Measurements from ENCODE around the gene DTWD2. TPM values are rescaled to one million over a fixed set of nuclear protein-coding genes. Genes with fewer than 3 reads are reported as not detected.
A peak's percentile ranks its signal among the peaks of the same experiment; 100 is the strongest.
"Not testable (repeated sequence)": the region's sequence is repeated elsewhere in the genome, so short reads cannot be mapped to it uniquely, and the experiment has no call there.

The DTWD2 gene
- total RNA-seq, 1 experiment from 2014 or later, result 24.7 TPM

GRCh38 chr5:118980438-118980837 lies 7.9 kb downstream of the DTWD2 start:
- Histone ChIP-seq H3K4me3 (ENCODE audit: insufficient read depth, low read depth, low read length) (no peak overlapping the region), H3K27me3 (ENCODE audit: control insufficient read depth, insufficient read depth, low read length) (no peaks in the 10 kb centered on the region), H3K36me3 (replicated peaks; ENCODE audit: control insufficient read depth, insufficient read depth, low read length) (no peaks in the 10 kb centered on the region)
- DNase-seq, result no peak

GRCh38 chr5:118980017-118980416 lies 8.3 kb downstream of the DTWD2 start:
- Histone ChIP-seq H3K4me3 (ENCODE audit: insufficient read depth, low read depth, low read length) (no peak overlapping the region), H3K36me3 (replicated peaks; ENCODE audit: control insufficient read depth, insufficient read depth, low read length) (no peaks in the 10 kb centered on the region), H3K27me3 (ENCODE audit: control insufficient read depth, insufficient read depth, low read length) (no peaks in the 10 kb centered on the region)
- DNase-seq, result no peak

DNA sequence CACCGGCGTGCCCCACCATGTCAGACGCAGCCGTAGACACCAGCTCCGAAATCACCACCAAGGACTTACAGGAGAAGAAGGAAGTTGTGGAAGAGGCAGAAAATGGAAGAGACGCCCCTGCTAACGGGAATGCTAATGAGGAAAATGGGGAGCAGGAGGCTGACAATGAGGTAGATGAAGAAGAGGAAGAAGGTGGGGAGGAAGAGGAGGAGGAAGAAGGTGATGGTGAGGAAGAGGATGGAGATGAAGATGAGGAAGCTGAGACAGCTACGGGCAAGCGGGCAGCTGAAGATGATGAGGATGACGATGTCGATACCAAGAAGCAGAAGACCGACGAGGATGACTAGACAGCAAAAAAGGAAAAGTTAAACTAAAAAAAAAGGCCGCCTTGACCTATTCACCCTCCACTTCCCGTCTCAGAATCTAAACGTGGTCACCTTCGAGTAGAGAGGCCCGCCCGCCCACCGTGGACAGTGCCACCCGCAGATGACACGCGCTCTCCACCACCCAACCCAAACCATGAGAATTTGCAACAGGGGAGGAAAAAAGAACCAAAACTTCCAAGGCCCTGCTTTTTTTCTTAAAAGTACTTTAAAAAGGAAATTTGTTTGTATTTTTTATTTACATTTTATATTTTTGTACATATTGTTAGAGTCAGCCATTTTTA lies 14.4 kb downstream of the DTWD2 start:
- DNase-seq, result not testable (repeated sequence)

GRCh38 chr5:118968925-118969375 lies 19.4 kb downstream of the DTWD2 start:
- no peaks in the 10 kb centered on the region for H3K27me3 ChIP-seq (ENCODE audit: control insufficient read depth, insufficient read depth, low read length)
- no peak for DNase-seq

More for the DNA sequence above, 14.4 kb downstream of the DTWD2 start:
- not testable (repeated sequence) for H3K36me3 ChIP-seq (replicated peaks; ENCODE audit: control insufficient read depth, insufficient read depth, low read length); H3K27me3 ChIP-seq (ENCODE audit: control insufficient read depth, insufficient read depth, low read length); H3K4me3 ChIP-seq (ENCODE audit: insufficient read depth, low read depth, low read length)

DNA sequence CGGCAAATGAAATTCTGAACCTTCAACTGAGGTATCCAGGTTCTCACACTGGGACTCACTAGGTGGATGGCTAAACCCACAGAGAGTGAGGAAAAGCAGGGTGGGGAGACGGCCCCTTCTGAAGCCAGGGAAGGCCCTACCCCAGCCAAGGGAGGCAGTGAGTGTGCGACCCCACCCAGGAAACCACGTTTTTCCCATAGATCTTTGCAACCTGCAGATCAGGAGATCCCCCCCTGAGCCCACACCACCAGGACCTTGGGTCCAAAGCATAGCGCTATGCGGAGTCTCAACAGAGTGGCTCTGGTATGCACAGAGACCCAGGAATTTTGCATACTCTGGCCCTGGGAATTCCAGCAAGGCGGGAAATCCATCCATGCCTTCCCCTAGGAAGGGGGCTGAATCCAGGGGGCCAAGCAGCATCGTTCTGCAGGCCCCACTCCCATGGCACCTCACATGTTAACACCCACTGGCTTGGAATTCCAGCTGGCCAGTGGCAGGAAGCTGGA lies 19.9 kb downstream of the DTWD2 start:
- no peak for DNase-seq
- Histone ChIP-seq H3K4me3 (ENCODE audit: insufficient read depth, low read depth, low read length) (no peak overlapping the region), H3K36me3 (replicated peaks; ENCODE audit: control insufficient read depth, insufficient read depth, low read length) (no peaks in the 10 kb centered on the region), H3K27me3 (ENCODE audit: control insufficient read depth, insufficient read depth, low read length) (no peaks in the 10 kb centered on the region)

More at GRCh38 chr5:118968925-118969375, 19.4 kb downstream of the DTWD2 start:
- Histone ChIP-seq H3K4me3 (ENCODE audit: insufficient read depth, low read depth, low read length) (no peak overlapping the region), H3K36me3 (replicated peaks; ENCODE audit: control insufficient read depth, insufficient read depth, low read length) (no peaks in the 10 kb centered on the region)

- no peaks in the 10 kb centered on the region for H3K36me3 ChIP-seq (replicated peaks; ENCODE audit: control insufficient read depth, insufficient read depth, low read length)
Observed at GRCh38 chr5:118967059-118967508, 21.3 kb downstream of the DTWD2 start.

GRCh38 chr5:118965890-118966289 lies 22.5 kb downstream of the DTWD2 start:
- Histone ChIP-seq H3K36me3 (replicated peaks; ENCODE audit: control insufficient read depth, insufficient read depth, low read length) (no peaks in the 10 kb centered on the region), H3K4me3 (ENCODE audit: insufficient read depth, low read depth, low read length) (no peak overlapping the region), H3K27me3 (ENCODE audit: control insufficient read depth, insufficient read depth, low read length) (no peaks in the 10 kb centered on the region)
- DNase-seq, result no peak

More at GRCh38 chr5:118967059-118967508, 21.3 kb downstream of the DTWD2 start:
- Histone ChIP-seq H3K4me3 (ENCODE audit: insufficient read depth, low read depth, low read length) (no peak overlapping the region), H3K27me3 (ENCODE audit: control insufficient read depth, insufficient read depth, low read length) (no peaks in the 10 kb centered on the region)
- no peak for DNase-seq

- H3K36me3 ChIP-seq (replicated peaks; ENCODE audit: control insufficient read depth, insufficient read depth, low read length); H3K27me3 ChIP-seq (ENCODE audit: control insufficient read depth, insufficient read depth, low read length); H3K4me3 ChIP-seq (ENCODE audit: insufficient read depth, low read depth, low read length); DNase-seq: not testable (repeated sequence)
Observed at GRCh38 chr5:118964970-118965369, 23.4 kb downstream of the DTWD2 start.

DNA sequence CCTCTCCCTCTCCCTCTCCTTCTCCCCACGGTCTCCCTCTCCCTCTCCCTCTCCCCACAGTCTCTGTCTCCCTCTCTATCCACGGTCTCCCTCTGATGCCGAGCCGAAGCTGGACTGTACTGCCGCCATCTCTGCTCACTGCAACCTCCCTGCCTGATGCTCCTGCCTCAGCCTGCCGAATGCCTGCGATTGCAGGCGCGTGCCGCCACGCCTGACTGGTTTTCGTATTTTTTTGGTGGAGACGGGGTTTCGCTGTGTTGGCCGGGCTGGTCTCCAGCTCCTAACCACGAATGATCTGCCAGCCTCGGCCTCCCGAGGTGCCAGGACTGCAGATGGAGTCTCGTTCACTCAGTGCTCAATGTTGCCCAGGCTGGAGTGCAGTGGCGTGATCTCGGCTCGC lies 24.0 kb downstream of the DTWD2 start:
- not testable (repeated sequence) for H3K4me3 ChIP-seq (ENCODE audit: insufficient read depth, low read depth, low read length); H3K36me3 ChIP-seq (replicated peaks; ENCODE audit: control insufficient read depth, insufficient read depth, low read length); DNase-seq; H3K27me3 ChIP-seq (ENCODE audit: control insufficient read depth, insufficient read depth, low read length)

GRCh38 chr5:118963169-118963568 lies 25.2 kb downstream of the DTWD2 start:
- H3K36me3 ChIP-seq (replicated peaks; ENCODE audit: control insufficient read depth, insufficient read depth, low read length), result no peaks in the 10 kb centered on the region
- no peak for DNase-seq
- H3K27me3 ChIP-seq (ENCODE audit: control insufficient read depth, insufficient read depth, low read length), result no peaks in the 10 kb centered on the region
- H3K4me3 ChIP-seq (ENCODE audit: insufficient read depth, low read depth, low read length), result no peak overlapping the region

DNA sequence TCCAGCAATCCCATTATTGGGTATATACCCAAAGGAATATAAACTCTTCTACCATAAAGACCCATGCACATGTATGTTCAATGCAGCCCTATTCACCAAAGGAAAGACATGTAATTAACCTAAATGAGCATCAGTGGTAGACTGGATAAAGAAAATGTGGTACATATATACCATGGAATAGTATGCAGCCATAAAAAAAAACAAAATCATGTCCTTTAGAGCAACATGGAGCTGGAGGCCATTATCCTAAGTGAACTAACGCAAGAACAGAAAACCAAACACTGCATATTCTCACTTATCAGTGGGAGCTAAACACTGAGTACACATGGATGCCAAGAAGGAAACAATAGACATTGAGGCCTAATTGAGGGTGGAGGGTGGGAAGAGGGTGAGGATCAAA lies 27.8 kb downstream of the DTWD2 start:
- Histone ChIP-seq H3K27me3 (ENCODE audit: control insufficient read depth, insufficient read depth, low read length) (no peaks in the 10 kb centered on the region), H3K4me3 (ENCODE audit: insufficient read depth, low read depth, low read length) (no peak overlapping the region), H3K36me3 (replicated peaks; ENCODE audit: control insufficient read depth, insufficient read depth, low read length) (no peaks in the 10 kb centered on the region)
- DNase-seq, result no peak

DNA sequence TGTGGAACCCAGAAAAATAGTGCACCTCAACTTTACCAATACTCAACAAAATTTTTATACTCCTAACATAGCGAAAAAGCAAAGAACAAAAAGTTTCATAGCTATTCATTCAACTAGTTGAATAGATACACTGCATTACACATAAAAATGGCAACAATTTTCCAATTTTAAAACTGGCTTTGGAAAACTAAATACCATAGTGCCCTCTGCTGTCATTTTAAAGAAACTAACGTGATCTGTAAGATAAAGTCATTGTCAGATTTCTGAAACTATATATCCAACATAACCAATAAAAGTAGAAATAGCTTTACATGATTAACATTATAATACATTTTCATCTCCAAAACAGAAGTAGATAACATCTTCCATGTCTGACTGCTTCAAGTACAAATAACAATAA lies 31.6 kb downstream of the DTWD2 start:
- DNase-seq, result no peak
- Histone ChIP-seq H3K36me3 (replicated peaks; ENCODE audit: control insufficient read depth, insufficient read depth, low read length) (no peaks in the 10 kb centered on the region), H3K4me3 (ENCODE audit: insufficient read depth, low read depth, low read length) (no peak overlapping the region), H3K27me3 (ENCODE audit: control insufficient read depth, insufficient read depth, low read length) (no peaks in the 10 kb centered on the region)

GRCh38 chr5:118953652-118954005 lies 34.7 kb downstream of the DTWD2 start:
- no peak for DNase-seq
- no peaks in the 10 kb centered on the region for H3K36me3 ChIP-seq (replicated peaks; ENCODE audit: control insufficient read depth, insufficient read depth, low read length)
- H3K4me3 ChIP-seq (ENCODE audit: insufficient read depth, low read depth, low read length), result no peak overlapping the region
- no peaks in the 10 kb centered on the region for H3K27me3 ChIP-seq (ENCODE audit: control insufficient read depth, insufficient read depth, low read length)

- no peaks in the 10 kb centered on the region for H3K36me3 ChIP-seq (replicated peaks; ENCODE audit: control insufficient read depth, insufficient read depth, low read length)
- H3K27me3 ChIP-seq (ENCODE audit: control insufficient read depth, insufficient read depth, low read length), result no peaks in the 10 kb centered on the region
- no peak for DNase-seq
- H3K4me3 ChIP-seq (ENCODE audit: insufficient read depth, low read depth, low read length), result no peak overlapping the region
Observed at GRCh38 chr5:118952992-118953651, 35.2 kb downstream of the DTWD2 start.

DNA sequence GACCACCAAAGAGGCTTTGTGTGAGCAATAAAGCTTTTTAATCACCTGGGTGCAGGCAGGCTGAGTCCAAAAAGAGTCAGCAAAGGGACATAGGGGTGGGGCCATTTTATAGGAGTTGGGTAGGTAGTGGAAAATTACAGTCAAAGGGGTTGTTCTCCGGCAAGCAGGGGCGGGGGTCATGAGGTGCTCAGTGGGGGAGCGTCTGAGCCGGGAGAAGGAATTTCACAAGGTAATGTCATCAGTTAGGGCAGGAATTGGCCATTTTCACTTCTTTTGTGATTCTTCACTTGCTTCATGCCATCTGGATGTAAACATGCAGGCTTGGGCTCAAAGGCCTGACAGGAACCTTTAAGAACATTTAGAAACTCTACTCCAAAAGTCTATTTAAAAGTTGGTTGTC lies 36.0 kb downstream of the DTWD2 start:
- not testable (repeated sequence) for H3K27me3 ChIP-seq (ENCODE audit: control insufficient read depth, insufficient read depth, low read length); H3K36me3 ChIP-seq (replicated peaks; ENCODE audit: control insufficient read depth, insufficient read depth, low read length)
- peak overlapping the region; percentile 49 for H3K4me3 ChIP-seq (ENCODE audit: insufficient read depth, low read depth, low read length)
- DNase-seq, result peak; percentile 29

Measured in H7 (cell line).